Ammon's horn (tissue), 1 donor: ENCODE data around the gene SDK1.

Source experiments
- DNase-seq: peaks from one replicate; pipeline ENCODE4 v3.0.0-alpha.2; 2016; ENCODE audit warnings: low spot score

SDK1 gene

DNA sequence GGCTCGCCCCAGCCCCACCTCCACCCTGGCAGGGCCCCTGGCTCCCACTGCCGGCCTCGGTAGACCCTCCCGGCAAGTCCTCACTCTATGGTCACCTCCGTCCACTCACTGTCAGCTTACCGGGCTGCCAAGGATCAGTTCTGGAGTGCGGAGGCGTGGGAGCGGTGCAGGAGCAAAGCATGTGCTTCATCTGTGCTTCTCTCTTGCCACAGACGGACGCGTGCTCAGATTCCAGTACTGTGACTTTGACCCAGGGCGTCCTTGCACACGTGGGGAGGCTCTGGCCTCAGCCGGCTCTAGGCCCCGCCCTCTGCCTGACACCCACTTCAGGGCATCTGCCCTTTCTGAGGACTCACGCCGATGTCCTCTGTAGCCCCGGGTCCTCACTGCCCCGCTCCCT lies 833.6 kb downstream of the SDK1 start:
- DNase-seq, result no peak

DNA sequence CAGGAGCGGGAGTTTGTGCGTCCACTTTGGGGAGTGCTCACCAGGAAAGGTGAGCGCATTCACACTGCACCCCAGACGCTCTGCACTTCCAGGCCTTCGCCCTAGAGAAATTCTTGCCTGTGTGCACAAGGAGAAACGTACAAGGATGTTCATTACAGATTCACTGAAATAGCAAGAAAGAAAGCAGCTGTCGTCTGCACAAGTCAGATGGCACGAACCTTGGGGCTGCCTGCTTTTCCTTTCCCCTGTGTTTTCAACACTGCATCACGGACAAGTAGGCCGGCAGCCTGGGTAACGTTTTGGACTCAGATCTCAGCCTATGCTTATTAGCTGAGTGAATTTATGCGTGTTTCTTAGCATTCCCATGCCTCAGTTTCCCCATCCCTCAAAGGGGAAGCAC lies 834.2 kb downstream of the SDK1 start:
- DNase-seq, result no peak

DNA sequence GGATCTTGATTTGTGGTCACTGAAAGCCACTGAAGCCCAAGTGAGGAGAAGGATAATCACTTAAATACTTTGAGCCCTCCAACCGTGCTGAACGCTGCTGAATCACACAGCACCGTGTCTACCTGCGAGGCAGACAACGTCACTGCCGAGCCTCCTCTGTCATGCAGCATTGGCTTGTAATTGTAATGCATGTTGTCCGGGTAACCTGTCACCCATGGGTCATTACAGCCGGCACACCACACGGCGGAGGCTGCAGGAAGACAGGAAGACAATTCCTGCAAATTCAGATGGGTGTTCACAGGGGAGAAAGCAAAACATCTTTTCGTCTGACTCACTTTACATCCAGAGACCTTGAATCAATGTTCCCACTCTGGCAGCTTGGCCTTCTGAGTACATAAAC lies 835.0 kb downstream of the SDK1 start:
- no peak for DNase-seq

DNA sequence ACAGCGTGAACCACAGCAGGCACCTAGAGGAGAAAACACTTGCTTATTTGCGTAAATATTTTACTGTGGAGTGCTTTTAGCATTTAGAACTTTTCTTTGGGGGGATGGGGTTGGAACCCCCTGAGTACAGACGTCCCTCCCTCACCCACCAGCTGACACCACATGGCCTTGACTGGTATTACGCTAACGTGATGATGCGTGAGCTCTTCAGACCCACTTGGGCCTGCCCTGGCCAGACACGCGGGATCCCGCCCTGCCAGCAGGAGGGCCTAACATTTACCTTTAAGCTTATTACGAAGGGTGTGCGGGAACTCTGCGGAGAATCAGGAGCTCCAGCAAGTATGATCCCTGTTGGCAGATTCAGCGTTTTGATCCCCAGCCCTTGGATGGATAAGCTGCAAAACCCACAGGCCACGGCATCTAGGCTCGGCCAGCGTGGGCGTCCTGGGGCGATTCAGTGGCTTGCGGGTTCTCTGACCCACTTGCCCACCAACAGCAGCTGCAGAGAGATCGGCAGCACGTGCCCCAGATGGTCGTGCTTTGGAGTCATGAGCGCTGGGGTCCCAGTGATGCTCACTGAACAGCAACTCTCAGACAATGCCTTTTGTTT lies 835.6 kb downstream of the SDK1 start:
- no peak for DNase-seq

DNA sequence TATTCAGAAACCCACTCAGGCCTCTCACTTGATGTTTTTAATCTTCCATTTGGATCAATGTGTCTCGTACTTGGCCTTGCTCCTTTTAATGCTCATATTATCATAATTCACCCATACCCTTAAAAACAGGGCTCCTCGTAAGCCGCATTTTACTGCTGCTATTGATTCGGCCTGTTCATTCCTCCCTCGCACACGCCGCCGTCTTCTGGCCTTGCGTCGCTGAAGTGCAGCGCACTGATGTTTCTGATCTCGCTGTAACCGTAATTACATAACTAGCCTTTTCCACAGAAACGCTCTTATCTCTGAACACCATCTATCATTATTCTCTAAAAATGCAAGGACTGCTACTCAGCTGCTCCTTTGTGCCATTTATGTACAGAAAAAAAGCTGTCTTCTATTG lies 836.5 kb downstream of the SDK1 start:
- no peak for DNase-seq

DNA sequence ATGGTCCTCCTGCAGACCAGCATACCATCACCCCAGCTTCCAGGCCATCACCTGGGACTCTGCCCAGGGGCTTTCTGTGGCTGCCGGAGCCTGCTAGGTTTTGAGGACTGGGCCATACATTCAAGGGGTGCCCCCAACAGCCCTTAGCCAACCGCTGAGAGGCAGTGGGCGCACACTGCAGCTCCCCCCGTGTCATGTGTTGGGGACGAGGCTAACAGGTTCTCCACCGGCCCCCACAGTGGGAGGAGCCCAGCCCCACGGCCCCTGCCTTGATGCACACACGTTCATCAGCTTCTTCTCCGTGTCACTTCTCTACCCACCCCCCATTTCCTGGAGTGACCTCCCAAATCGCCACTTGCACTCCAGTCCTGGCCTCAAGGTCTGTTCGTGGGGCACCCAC lies 837.8 kb downstream of the SDK1 start:
- DNase-seq, result no peak

DNA sequence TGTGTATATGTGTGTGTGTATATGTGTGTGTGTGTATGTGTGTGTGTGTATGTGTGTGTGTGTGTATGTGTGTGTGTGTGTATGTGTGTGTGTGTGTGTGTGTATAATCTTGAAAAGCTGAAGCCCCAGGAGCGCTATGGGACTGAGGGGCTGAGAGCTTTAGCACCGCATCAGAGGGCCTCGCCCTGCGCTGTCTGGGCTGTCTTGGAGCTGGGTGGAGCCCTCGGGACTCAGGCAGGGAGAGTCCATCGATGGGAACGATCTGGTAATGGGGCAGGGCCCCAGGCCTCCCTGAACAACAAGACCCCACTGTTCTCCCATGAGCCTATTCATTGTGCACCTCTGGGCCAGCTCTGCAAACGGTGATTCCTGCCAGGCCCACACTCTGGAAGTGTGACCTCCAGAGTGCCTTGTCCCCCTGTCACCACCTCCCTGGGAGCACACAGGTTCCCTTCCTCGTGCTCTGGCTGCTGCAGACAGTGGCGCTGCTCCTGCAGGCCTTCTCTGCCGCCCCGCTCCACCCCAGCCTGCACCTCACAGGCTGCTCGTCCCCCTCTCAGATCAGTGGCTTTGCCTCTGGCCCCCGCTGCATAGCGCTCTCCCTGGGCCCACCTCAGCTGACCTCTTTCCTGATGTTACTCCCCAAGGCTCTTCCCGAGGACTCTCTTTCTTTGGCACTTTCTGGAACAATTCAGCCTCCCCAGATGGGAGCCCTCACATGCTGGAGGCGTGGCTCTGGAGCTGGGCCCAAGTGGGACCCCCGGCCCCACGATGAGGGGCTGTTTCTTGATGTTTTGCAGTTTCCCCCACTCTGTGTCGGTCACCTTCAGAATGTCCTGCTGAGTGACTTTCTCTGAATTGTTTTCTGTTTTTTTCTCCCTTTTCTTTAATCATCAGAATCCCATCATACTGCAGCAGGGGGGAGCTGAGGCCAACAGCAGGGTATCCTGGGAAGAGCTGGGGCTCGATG lies 838.9 kb downstream of the SDK1 start:
- no peak for DNase-seq

DNA sequence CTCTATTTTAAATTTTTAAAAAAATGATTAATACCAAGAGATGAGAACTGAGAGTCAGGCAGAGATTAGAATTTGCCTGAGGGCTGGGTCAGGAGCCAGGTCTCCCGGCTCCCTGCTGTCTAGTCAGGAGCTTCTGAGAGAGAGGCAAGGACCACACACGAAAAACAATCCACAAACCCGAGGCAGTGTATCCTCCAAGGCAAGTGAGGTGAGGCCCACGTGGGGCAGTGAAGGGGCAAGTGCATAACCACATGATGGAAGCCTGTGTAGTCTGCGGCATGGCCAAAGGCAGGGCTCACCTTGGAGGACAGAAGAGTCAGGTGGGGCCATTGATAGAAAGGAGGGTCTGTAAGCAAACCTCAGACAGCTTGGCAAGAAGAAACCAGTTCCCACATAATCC lies 839.9 kb downstream of the SDK1 start:
- no peak for DNase-seq

DNA sequence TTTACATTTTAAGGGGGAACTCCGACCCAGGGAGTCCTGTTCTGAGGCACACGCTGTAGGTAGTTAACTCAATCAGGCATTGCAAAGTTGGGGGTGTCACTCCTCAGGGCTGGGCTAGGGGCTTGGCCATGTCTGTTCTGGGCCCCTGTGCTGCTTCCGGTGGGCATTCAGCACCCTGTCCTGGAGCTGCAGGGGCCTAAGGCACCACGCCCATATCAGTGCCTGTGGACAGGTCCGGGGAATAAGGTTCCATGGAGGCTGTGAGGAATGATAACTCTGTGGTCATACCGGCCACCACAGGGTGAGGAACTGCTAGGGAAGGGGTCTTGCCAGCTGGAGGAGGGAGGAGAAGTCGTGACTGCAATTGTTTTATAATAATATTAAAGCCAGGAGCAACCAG lies 842.0 kb downstream of the SDK1 start:
- DNase-seq, result no peak

DNA sequence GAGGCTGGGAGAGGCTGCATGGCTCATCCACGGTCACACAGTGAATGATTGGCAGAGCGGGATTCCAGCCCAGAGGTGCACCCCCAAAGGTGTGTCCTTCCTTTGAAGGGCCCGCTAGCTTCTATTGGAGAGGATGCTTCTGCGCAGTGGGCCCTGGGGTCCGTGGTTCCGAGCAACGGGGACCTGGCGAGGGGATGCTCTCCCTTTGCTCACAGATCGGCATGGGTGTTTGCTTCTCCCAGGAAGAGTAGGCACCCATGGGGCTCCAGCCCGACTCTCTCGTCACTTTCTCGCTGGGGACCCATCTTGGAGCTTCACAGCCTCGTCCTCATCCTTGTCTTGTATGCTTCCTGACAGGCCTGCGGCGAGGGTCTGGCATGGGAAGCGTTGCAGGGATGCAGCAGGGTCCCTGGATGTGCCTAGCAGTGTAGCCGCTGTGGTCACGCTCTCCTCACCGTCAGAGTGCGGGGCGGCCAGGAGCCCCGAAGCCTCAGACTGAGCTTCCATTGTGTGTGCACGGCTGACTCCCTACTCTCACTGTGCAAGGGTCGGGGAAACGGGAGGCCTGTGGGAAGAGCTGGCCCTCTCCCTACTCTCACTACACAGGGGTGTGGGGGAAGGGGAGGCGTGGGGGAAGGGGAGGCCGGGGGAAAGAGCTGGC lies 842.6 kb downstream of the SDK1 start:
- no peak for DNase-seq

DNA sequence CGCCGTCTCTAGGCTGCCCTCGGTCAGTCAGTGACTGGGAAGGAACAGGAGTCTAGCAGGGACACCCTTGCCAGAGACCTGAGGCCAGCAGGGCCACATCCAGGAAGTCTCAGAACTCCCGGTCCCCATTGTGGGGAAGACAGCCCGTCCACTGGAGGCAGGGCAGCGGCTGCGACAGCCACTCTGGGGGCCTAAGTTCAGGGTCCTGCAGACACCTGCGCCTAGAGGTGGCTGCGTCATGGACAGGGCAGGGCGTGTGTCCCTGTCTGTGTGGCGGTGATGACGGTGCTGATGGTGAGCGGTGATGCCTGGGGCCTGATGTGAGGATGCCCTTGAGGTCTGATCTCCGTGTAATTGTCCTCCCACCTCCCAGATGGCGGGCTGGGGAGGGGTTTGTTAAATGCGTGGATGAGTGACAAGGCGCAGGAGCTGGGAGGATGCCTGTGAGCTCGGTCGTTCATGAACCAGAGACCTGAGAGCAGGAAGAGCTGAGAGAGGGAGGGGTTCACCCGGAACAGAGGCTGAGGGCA lies 843.2 kb downstream of the SDK1 start:
- DNase-seq, result no peak

DNA sequence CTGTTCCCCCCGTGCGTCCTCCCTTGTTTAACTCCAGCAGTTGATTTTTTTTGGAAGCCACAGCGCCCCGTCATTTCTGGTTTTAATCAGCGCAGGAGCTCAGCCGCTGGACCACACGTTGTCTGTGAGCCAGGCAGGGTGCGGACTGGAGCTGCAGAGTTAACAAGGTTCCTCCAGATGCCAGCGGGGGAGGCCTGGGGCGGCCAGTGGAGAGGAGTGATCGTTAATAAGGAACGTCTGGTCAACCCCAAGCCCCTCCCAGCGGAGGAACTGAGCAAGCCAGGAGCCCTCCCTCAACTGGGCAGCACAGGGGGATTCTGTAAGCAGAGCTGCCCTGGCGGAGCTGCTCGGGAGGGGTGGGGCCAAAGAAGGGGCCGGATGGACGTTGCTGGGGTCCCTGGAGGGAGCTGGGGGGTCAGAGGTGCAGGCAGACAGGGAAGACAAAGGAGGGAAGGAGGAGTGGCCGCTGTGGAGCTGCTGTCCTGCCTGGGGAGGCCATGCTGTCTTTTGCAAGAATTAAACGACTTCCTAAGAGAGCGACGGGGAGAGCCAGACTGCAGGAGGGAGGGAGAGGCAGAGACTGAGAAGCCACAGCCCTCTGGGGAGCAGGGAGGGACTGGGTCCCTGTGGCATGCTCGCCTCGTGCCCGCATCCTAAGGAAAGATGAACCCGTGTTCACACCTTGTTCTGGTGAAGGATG lies 843.9 kb downstream of the SDK1 start:
- no peak for DNase-seq

DNA sequence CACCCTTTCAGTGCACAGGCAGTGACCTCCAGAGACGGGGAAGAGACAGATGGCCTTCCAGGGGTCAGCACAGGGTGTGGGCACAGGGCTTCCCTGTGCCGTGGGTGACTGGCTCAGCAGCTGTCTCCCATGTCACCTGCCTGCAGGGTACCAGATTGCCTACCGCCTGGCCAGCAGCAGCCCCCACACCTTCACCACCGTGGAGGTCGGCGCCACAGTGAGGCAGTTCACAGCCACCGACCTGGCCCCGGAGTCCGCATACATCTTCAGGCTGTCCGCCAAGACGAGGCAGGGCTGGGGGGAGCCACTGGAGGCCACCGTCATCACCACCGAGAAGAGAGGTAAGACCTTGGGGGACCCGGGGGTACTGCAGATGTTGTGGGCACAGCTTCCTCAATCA lies 844.5 kb downstream of the SDK1 start:
- DNase-seq, result no peak

DNA sequence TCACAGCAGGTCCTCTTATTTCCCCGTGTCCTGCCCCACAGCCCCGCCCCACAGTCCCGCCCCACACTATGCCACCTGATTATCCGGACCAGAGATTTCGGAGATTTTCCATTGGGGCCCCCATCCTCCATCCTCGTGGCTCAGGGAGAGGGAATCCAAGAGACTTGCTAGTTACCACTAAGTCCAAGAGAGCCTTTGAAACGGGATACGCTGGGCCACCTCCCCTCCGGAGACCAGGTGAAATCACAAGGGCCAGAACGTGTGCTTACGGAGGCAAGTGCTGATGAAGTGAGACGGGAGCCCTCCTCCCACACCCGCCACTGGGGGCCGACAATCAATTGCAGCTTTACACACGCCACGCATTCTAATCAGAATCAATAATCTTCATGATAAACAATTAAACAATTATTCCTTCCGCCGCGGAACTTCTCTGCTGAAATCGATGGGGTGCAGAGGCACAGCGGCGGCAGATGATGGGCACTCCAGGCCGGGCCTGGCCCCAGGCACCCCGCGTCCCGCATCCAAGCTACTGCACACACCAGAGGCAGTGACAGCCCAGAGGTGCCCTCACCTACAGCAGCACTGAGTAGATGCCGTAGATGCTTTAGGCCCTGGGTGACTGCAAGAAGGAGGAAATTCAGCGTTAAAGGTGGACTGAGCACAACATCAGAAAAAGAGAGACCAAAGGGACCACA lies 847.0 kb downstream of the SDK1 start:
- no peak for DNase-seq

DNA sequence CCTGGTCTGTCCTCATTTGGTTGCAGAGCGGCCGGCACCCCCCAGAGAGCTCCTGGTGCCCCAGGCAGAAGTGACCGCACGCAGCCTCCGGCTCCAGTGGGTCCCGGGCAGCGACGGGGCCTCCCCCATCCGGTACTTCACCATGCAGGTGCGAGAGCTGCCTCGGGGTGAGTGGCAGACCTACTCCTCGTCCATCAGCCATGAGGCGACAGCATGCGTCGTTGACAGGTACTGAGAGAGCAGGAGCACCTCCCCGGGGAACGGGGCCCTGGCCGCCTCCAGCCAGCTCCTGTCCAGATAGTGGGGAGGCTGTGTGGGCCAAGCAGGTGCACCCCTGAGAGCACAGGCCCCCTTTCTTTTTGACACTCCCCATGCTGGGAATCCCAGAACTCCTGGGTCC lies 848.2 kb downstream of the SDK1 start:
- no peak for DNase-seq

DNA sequence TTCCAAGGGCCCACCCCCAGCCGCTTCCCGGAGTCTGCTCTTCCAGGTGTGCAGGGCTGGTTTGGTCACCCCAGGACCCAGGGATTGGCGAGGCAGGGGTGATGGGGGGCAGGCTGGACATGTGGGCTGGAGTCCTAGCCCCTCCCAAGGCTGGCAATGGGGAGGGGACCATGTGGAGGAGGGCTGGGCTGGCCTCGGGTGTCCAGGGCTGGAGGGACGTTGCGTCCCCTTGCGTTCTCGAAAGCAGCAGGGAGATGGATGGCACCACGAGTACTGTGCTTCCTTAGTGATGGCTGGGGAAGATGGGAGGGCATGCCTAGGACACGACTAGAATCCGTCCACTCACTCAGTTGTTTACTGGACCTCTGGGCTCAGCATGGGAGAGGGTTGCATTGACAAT lies 848.6 kb downstream of the SDK1 start:
- DNase-seq, result no peak

DNA sequence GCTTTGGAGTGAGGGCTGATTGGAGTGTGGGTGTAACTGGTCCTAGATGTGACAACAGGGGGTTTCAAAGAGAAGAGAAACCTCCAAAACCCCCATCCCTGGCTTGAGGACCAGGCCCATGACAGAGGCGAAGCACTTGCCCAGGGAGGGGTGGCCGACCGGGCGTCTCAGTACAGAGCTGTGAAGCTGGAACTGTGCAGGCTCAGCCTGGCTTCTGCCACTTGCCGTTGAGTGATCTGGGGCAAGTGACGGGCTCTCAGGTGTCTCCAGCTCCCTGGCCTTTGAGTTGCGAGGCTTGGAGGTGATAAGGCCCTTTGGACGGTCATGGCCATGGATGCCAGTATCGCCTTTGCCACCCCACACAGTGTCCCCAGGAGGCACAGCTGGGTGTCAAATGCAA lies 849.7 kb downstream of the SDK1 start:
- DNase-seq, result no peak

DNA sequence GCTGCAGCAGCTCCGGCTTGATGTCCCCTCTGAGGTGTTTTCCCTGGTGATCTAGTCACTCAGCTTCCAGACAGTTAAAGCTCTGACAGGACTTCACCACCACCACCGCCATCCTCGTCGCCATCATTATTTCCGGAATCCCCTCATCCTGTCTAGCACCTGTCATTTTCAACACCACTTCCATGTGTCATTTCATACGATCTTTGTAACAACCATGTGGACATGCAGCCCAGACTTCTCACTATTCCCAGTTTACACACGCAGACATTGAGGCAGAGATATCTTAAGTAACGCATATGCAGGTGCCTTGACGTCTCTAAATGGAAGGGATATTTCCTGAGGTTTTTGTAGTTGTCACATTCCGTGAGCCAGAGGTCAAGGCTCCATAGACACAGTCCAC lies 850.5 kb downstream of the SDK1 start:
- no peak for DNase-seq

DNA sequence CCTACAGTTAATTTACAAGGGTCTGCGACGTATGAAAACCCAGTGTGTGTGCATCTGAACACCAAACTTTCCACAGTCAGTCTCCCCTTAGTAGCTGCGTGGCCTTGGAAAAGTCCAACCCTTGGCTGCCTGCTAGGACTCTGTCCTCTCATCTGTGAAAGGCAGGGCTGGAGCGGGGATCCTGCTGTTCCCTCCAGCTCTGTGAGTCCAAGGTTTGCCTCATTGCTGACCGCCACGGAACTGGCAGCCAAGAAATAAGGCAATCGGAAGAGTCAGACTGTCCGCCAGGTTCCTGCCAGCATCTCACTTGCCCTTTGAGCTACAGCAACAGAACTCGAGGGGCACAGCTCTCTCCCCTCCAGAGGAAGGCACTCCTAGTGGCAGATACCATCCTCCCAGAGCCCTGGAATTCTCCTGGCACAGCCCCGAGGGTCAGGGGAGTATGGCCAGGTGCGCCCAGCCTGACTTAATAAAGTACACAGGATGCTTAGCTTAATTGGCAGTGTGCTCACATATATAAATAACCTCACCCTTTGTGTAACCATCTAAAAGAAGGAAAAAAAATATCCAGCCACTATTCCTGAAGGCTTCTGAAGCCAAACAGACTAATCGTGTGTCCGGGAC lies 851.0 kb downstream of the SDK1 start:
- DNase-seq, result no peak

DNA sequence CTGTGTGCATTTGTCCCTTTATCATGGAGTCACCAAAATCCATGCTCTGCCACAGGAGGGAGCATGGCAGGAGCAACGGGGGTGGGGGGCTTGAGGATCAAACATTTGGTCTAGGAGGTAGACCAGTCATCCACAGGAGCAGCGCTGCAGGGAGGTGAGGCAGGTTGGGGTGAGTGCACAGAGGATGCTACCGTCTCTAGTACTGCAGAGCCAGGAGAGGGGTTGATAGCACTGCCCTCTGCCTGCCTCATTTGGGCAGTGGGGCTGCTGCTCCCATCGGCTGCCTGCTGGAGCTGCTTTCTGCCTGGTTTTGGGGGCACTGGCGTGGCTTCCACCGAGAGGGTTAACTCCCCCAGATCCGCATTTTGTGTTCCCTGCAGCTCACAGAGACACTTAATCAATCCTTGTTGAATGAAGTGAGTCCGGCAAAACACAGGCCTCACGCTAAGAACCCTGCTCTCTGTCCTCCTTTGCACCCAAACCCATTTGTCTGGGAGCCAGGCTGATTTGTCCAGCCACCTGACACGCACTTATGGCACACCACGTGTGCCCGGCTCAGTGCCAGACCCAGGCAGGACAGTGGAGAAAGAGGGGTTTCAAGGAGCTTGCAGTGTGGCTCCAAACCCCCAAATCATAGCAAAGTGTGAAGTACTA lies 854.0 kb downstream of the SDK1 start:
- no peak for DNase-seq

DNA sequence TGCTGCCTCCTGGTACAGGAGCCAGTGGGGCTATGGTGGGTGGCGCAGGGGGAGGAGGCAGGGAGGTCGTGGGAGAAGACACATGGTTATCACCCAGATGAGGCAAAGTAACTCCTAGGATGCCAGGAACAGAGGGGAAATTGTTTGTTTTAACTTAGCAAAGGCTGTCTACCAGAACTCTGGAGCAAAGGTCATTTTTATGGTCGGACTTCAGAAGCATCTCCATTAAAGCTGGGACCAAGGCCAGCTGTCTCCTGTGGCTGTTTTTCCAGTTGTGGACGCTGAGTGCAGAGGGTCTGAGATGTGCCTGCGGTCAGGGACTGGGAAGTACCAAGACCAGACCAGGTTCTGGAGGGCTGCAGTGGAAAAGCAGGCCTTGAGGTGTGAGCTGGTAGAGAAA lies 855.1 kb downstream of the SDK1 start:
- DNase-seq, result no peak
